ENCODE results near the gene SCGB1D4. TPM values are rescaled to one million over a fixed set of nuclear protein-coding genes. Genes with fewer than 3 reads are reported as not detected.

Gene SCGB1D4
- total and polyA plus RNA-seq, 12 donors = not detected

- TF ChIP-seq, protein P1, sequence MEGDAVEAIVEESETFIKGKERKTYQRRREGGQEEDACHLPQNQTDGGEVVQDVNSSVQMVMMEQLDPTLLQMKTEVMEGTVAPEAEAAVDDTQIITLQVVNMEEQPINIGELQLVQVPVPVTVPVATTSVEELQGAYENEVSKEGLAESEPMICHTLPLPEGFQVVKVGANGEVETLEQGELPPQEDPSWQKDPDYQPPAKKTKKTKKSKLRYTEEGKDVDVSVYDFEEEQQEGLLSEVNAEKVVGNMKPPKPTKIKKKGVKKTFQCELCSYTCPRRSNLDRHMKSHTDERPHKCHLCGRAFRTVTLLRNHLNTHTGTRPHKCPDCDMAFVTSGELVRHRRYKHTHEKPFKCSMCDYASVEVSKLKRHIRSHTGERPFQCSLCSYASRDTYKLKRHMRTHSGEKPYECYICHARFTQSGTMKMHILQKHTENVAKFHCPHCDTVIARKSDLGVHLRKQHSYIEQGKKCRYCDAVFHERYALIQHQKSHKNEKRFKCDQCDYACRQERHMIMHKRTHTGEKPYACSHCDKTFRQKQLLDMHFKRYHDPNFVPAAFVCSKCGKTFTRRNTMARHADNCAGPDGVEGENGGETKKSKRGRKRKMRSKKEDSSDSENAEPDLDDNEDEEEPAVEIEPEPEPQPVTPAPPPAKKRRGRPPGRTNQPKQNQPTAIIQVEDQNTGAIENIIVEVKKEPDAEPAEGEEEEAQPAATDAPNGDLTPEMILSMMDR (IDR thresholded peaks at IDR 0.05) = no peak
- no peak for TF ChIP-seq POLR2A (IDR thresholded peaks at IDR 0.05)
- H3K4me3 ChIP-seq = no peak overlapping the region
- H3K4me1 ChIP-seq (replicated peaks in 1 of 2) = no peaks in the 10 kb centered on the region
- DNase-seq = peak in 2 of 7 donors; percentile 17 to 52
- H3K27me3 ChIP-seq = peaks cover 4% of the 10 kb centered on the region
- no peak overlapping the region for H3K27ac ChIP-seq
- H3K9me3 ChIP-seq (replicated peaks in 1 of 3) = no peaks in the 10 kb centered on the region
- WGBS, 4 donors = 38 to 50% (median 48%) methylated on average over 4 of the region's 4 CpGs
- intact Hi-C loops (cut with DNase I) = no loop called here
- no peaks in the 10 kb centered on the region for H3K36me3 ChIP-seq (replicated peaks in 1 of 2)
Measured at GRCh38 chr11:62266558-62266957, 32.3 kb downstream of the SCGB1D4 start.

DNA sequence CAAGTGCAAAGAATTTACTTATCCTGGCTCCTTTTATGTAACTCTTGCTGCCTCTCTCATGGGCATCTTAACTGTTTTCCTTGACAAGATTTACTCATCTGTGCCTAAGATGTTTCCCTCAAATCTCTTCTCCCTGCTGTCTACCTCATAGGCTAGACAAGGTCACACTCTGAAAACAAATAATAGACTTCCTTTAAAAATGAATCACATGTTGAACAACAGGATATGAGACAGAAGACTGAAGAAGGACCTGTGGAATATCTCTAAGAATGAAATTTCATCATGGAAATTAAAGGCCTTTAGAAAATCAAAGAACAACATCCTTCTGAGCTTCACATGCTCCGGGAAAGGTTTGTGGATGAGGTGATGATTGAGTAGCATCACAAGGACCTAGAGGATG, 34.9 kb downstream of the SCGB1D4 start:
- Histone ChIP-seq H3K4me3 (no peak overlapping the region), H3K9me3 (replicated peaks in 1 of 3) (no peaks in the 10 kb centered on the region), H3K27ac (no peak overlapping the region), H3K4me1 (replicated peaks in 1 of 2) (no peaks in the 10 kb centered on the region), H3K27me3 (no peaks in the 10 kb centered on the region), H3K36me3 (replicated peaks in 1 of 2) (no peaks in the 10 kb centered on the region)
- 53 to 65% (median 58%) methylated on average over 1 of the region's 1 CpG for WGBS, 4 donors
- TF ChIP-seq, protein P1 (IDR thresholded peaks at IDR 0.05) = no peak
- no peak for TF ChIP-seq POLR2A (IDR thresholded peaks at IDR 0.05)
- DNase-seq = no peak
- intact Hi-C loops (cut with DNase I) = no loop called here

DNA sequence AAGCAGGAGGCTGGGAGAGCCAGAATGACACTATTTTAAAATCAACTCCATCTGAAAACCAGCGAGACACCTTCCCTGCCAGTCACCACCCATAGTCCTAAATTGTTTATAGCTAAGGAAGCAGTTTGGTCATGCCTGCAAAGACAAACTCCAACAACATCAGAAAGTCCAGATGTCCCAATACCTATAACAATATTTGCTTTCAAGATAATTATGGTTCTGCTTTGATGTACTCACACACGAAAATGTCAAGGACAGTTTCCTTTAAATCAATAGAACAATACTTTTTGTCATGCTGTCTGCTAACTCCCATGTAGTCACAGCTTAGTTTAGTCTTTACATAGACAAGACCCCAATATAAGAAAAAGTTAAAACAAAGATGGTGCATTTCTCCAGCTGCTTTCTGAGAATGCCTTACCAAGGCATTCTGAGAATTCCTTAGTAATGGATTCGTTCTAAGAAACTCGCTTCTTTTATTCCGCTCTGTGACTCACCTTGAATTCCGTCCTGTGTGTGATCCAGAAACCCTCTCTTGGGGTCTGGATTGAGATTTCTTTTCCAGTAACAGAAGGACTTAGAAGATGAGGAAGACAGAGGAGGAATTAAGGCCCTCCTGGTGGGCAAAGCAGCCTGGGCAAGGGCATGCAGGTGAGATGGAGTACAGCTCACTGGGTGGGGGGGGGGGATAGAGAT, 38.5 kb downstream of the SCGB1D4 start:
- intact Hi-C loops (cut with DNase I) = no loop called here
- Histone ChIP-seq H3K27me3 (no peaks in the 10 kb centered on the region), H3K9me3 (replicated peaks in 1 of 3) (no peaks in the 10 kb centered on the region), H3K36me3 (replicated peaks in 1 of 2) (no peaks in the 10 kb centered on the region), H3K27ac (no peak overlapping the region), H3K4me1 (replicated peaks in 1 of 2) (no peaks in the 10 kb centered on the region), H3K4me3 (no peak overlapping the region)
- DNase-seq = no peak
- TF ChIP-seq, protein P1 (IDR thresholded peaks at IDR 0.05) = no peak
- no peak for TF ChIP-seq POLR2A (IDR thresholded peaks at IDR 0.05)
- WGBS, 4 donors = 40 to 57% (median 45%) methylated on average over 6 of the region's 6 CpGs

DNA sequence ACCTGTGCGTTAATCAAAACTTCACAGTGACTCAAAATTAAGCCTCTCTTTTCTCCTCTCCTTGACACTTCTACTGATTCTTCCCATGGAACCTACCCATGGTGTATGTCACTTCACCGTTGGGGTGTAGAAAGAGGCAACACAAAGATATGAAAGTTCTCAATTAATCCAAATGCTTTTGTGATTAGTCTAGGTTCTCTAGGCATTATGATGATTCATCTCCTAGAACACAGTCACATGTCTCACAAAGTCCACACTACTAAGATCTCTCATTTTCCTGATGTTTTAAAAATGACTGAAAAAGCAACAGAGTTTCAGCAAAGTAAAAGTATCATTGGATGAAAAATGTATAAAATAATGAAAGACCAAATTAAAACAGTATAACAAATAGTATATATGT, 42.6 kb downstream of the SCGB1D4 start:
- peaks cover 0 to 7% (median 0%) of the 10 kb centered on the region in 3 donors for H3K9me3 ChIP-seq (replicated peaks in 1 of 3)
- H3K4me3 ChIP-seq = no peak overlapping the region
- no peaks in the 10 kb centered on the region for H3K27me3 ChIP-seq
- H3K4me1 ChIP-seq (replicated peaks in 1 of 2) = no peaks in the 10 kb centered on the region
- 81 to 97% (median 86%) methylated on average over 2 of the region's 2 CpGs for WGBS, 4 donors
- intact Hi-C loops (cut with DNase I) = no loop called here
- TF ChIP-seq, protein P1 (IDR thresholded peaks at IDR 0.05) = no peak
- TF ChIP-seq POLR2A (IDR thresholded peaks at IDR 0.05) = no peak
- no peak for DNase-seq
- no peaks in the 10 kb centered on the region for H3K36me3 ChIP-seq (replicated peaks in 1 of 2)
- no peak overlapping the region for H3K27ac ChIP-seq

All from adrenal gland (tissue), 12 donors.